ENCODE data around the gene ASPRV1. TPM values are rescaled to one million over a fixed set of nuclear protein-coding genes. Genes with fewer than 3 reads are reported as not detected.
A peak's percentile ranks its signal among the peaks of the same experiment; 100 is the strongest.

The ASPRV1 gene
- total RNA-seq, 1 donor from 2014 or later, result 0.26 TPM

GRCh38 chr2:69965756-69966445, 4.5 kb upstream of the ASPRV1 start:
- DNase-seq (ENCODE audit: low read depth) (no peak), FAIRE-seq (no peak)
- no peak for TF ChIP-seq CTCF (IDR thresholded peaks at IDR 0.05; ENCODE audit: insufficient read depth, low read length, severe bottlenecking)
- Histone ChIP-seq H3K4me3 (ENCODE audit: low read depth, low read length) (no peak overlapping the region), H3K36me3 (ENCODE audit: control insufficient read depth, insufficient read depth, low read length) (no peaks in the 10 kb centered on the region), H3K27me3 (ENCODE audit: control insufficient read depth, insufficient read depth, low read length) (no peaks in the 10 kb centered on the region)

GRCh38 chr2:69964353-69964841, 3.0 kb upstream of the ASPRV1 start:
- Histone ChIP-seq H3K36me3 (ENCODE audit: control insufficient read depth, insufficient read depth, low read length) (no peaks in the 10 kb centered on the region), H3K4me3 (ENCODE audit: low read depth, low read length) (no peak overlapping the region), H3K27me3 (ENCODE audit: control insufficient read depth, insufficient read depth, low read length) (no peaks in the 10 kb centered on the region)
- FAIRE-seq (no peak), DNase-seq (ENCODE audit: low read depth) (no peak)
- TF ChIP-seq CTCF (IDR thresholded peaks at IDR 0.05; ENCODE audit: insufficient read depth, low read length, severe bottlenecking), result no peak

- no peak for TF ChIP-seq CTCF (IDR thresholded peaks at IDR 0.05; ENCODE audit: insufficient read depth, low read length, severe bottlenecking)
- DNase-seq (ENCODE audit: low read depth), result no peak
- FAIRE-seq, result peak; percentile 47
Measured at GRCh38 chr2:69962986-69963730, 1.7 kb upstream of the ASPRV1 start.

GRCh38 chr2:69960821-69961220, 610 bp downstream of the ASPRV1 start:
- H3K4me3 ChIP-seq (ENCODE audit: low read depth, low read length), result no peak overlapping the region
- no peaks in the 10 kb centered on the region for H3K36me3 ChIP-seq (ENCODE audit: control insufficient read depth, insufficient read depth, low read length)
- no peak for TF ChIP-seq CTCF (IDR thresholded peaks at IDR 0.05; ENCODE audit: insufficient read depth, low read length, severe bottlenecking)
- no peak for DNase-seq (ENCODE audit: low read depth)
- FAIRE-seq, result no peak
- H3K27me3 ChIP-seq (ENCODE audit: control insufficient read depth, insufficient read depth, low read length), result no peaks in the 10 kb centered on the region

More at GRCh38 chr2:69962986-69963730, 1.7 kb upstream of the ASPRV1 start:
- no peaks in the 10 kb centered on the region for H3K27me3 ChIP-seq (ENCODE audit: control insufficient read depth, insufficient read depth, low read length)
- no peak overlapping the region for H3K4me3 ChIP-seq (ENCODE audit: low read depth, low read length)
- H3K36me3 ChIP-seq (ENCODE audit: control insufficient read depth, insufficient read depth, low read length), result no peaks in the 10 kb centered on the region

GRCh38 chr2:69959425-69959824, 2.0 kb downstream of the ASPRV1 start:
- DNase-seq (ENCODE audit: low read depth) (no peak), FAIRE-seq (no peak)
- TF ChIP-seq CTCF (IDR thresholded peaks at IDR 0.05; ENCODE audit: insufficient read depth, low read length, severe bottlenecking), result no peak
- H3K27me3 ChIP-seq (ENCODE audit: control insufficient read depth, insufficient read depth, low read length), result no peaks in the 10 kb centered on the region
- no peaks in the 10 kb centered on the region for H3K36me3 ChIP-seq (ENCODE audit: control insufficient read depth, insufficient read depth, low read length)
- no peak overlapping the region for H3K4me3 ChIP-seq (ENCODE audit: low read depth, low read length)

Data from bronchial epithelial cell (primary cell).